RWPE2 (cell line): ENCODE data around the gene FMN2.

Experiments
- ATAC-seq: fragments of 200-7000 bp; cut with Tn5 transposase; 3 replicates; pipeline ENCODE4 v1.9.1; 2021; ENCODE audit warnings: low read depth
- DNase-seq: peaks from one replicate; pipeline ENCODE4 v3.0.0-alpha.2; 2020; ENCODE audit warnings: low spot score
- H3K27ac ChIP-seq: fragments of 450-650 bp; 2 replicates; pipeline ENCODE4 v1.5.1; 2017; ENCODE audit warnings: mild to moderate bottlenecking; ENCODE audit not compliant: poor library complexity, severe bottlenecking
- H3K27me3 ChIP-seq: fragments of 250-450 bp; sonication (Bioruptor Pico); 2 replicates; pipeline ENCODE4 v1.5.1; 2021; ENCODE audit warnings: mild to moderate bottlenecking, moderate library complexity; ENCODE audit not compliant: insufficient read depth, poor library complexity, severe bottlenecking
- H3K36me3 ChIP-seq: fragments of 250-450 bp; sonication (Bioruptor Pico); 2 replicates; pipeline ENCODE4 v1.5.1; 2020; ENCODE audit warnings: low read depth, mild to moderate bottlenecking, moderate library complexity
- H3K4me1 ChIP-seq: fragments of 250-450 bp; sonication (Bioruptor Pico); 2 replicates; pipeline ENCODE4 v1.5.1; 2021; ENCODE audit warnings: mild to moderate bottlenecking, moderate library complexity; ENCODE audit not compliant: insufficient read depth, poor library complexity, severe bottlenecking
- H3K4me3 ChIP-seq: fragments of 250-450 bp; sonication (Bioruptor Pico); 2 replicates; pipeline ENCODE4 v1.5.1; 2021; ENCODE audit warnings: mild to moderate bottlenecking, moderate library complexity; ENCODE audit not compliant: severe bottlenecking
- H3K9me3 ChIP-seq: fragments of 250-450 bp; sonication (Bioruptor Pico); 2 replicates; pipeline ENCODE4 v1.5.1; 2021; ENCODE audit warnings: mild to moderate bottlenecking, moderate library complexity; ENCODE audit not compliant: severe bottlenecking
- CTCF ChIP-seq: fragments of 450-650 bp; IDR thresholded peaks from one replicate; pipeline ENCODE4 v1.5.1; 2017; ENCODE audit warnings: mild to moderate bottlenecking, moderate library complexity; ENCODE audit not compliant: poor library complexity, severe bottlenecking

The FMN2 gene

GRCh38 chr1:240152611-240153297 lies 61.1 kb downstream of the FMN2 start:
- Histone ChIP-seq H3K4me3 (no peak overlapping the region), H3K4me1 (no peaks in the 10 kb centered on the region), H3K27ac (no peak overlapping the region), H3K27me3 (no peaks in the 10 kb centered on the region), H3K9me3 (no peaks in the 10 kb centered on the region), H3K36me3 (no peaks in the 10 kb centered on the region)
- no peak for TF ChIP-seq CTCF
- DNase-seq: no peak
- ATAC-seq: no peak

GRCh38 chr1:240155605-240156004 lies 63.9 kb downstream of the FMN2 start:
- Histone ChIP-seq H3K4me3 (no peak overlapping the region), H3K4me1 (no peaks in the 10 kb centered on the region), H3K27ac (no peak overlapping the region), H3K27me3 (no peaks in the 10 kb centered on the region), H3K9me3 (no peaks in the 10 kb centered on the region), H3K36me3 (no peaks in the 10 kb centered on the region)
- ATAC-seq (no peak), DNase-seq (no peak)
- no peak for TF ChIP-seq CTCF

GRCh38 chr1:240164742-240165141 lies 73.1 kb downstream of the FMN2 start:
- TF ChIP-seq CTCF: no peak
- H3K9me3 ChIP-seq: no peaks in the 10 kb centered on the region

GRCh38 chr1:240169188-240169587 lies 77.5 kb downstream of the FMN2 start:
- Histone ChIP-seq H3K4me3 (no peak overlapping the region), H3K27me3 (no peaks in the 10 kb centered on the region), H3K4me1 (no peaks in the 10 kb centered on the region), H3K9me3 (no peaks in the 10 kb centered on the region), H3K27ac (no peak overlapping the region), H3K36me3 (no peaks in the 10 kb centered on the region)
- no peak for ATAC-seq
- TF ChIP-seq CTCF: peak; percentile 43
- no peak for DNase-seq

More at GRCh38 chr1:240164742-240165141, 73.1 kb downstream of the FMN2 start:
- DNase-seq (no peak), ATAC-seq (no peak)
- no peaks in the 10 kb centered on the region for H3K27me3 ChIP-seq
- no peaks in the 10 kb centered on the region for H3K4me1 ChIP-seq
- H3K4me3 ChIP-seq: no peak overlapping the region
- no peaks in the 10 kb centered on the region for H3K36me3 ChIP-seq
- no peak overlapping the region for H3K27ac ChIP-seq

GRCh38 chr1:240170266-240170665 lies 78.6 kb downstream of the FMN2 start:
- ATAC-seq (no peak), DNase-seq (no peak)
- no peaks in the 10 kb centered on the region for H3K4me1 ChIP-seq
- no peak overlapping the region for H3K4me3 ChIP-seq
- H3K9me3 ChIP-seq: no peaks in the 10 kb centered on the region
- no peaks in the 10 kb centered on the region for H3K27me3 ChIP-seq
- no peak overlapping the region for H3K27ac ChIP-seq
- no peaks in the 10 kb centered on the region for H3K36me3 ChIP-seq
- TF ChIP-seq CTCF: no peak
